K562 (cell line): ENCODE results near the gene STAT6. TPM values are rescaled to one million over a fixed set of nuclear protein-coding genes. Genes with fewer than 3 reads are reported as not detected.

Experiments used
- ARID4B ChIP-seq: sonication (generic); formaldehyde crosslinking; IDR thresholded peaks from 2 replicates; pipeline ENCODE4 v1.8.0; 2022; ENCODE audit warnings: mild to moderate bottlenecking, missing genetic modification reagents
- CBFA2T3 ChIP-seq: fragments of 450-650 bp; IDR thresholded peaks from 2 replicates; pipeline ENCODE4 v1.6.1; 2017
- CEBPB ChIP-seq: fragments of 450-650 bp; IDR thresholded peaks from 2 replicates; pipeline ENCODE4 v1.6.1; 2016; ENCODE audit warnings: missing genetic modification characterization, missing compliant biosample characterization
- DACH1 ChIP-seq: fragments of 450-650 bp; IDR thresholded peaks from 2 replicates; pipeline ENCODE4 v1.6.1; 2018; ENCODE audit not compliant: partially characterized antibody
- EHMT2 ChIP-seq: fragments of 450-650 bp; IDR thresholded peaks from 2 replicates; pipeline ENCODE4 v1.6.1; 2018; ENCODE audit warnings: antibody characterized with exemption
- ETV6 ChIP-seq, 3 experiments: fragments of 150-350 bp in 1 of 3; sonication (generic) in 1 of 3; formaldehyde crosslinking in 1 of 3; IDR thresholded peaks; 2 replicates each; pipeline versions ENCODE4 v1.6.1 to v1.8.0; 2014 to 2022; ENCODE audit warnings: borderline replicate concordance in 2 of 3, low read depth in 2 of 3, antibody characterized with exemption in 1 of 3, low read length in 1 of 3, mild to moderate bottlenecking in 1 of 3, missing genetic modification reagents in 1 of 3
- GABPB1 ChIP-seq: sonication (generic); formaldehyde crosslinking; IDR thresholded peaks from 2 replicates; pipeline ENCODE4 v1.8.0; 2022; ENCODE audit warnings: mild to moderate bottlenecking, missing genetic modification reagents
- GABPB2 ChIP-seq: fragments of 250-450 bp; sonication (Bioruptor Pico); conservative IDR thresholded peaks from 2 replicates; pipeline ENCODE4 v1.5.1; 2021; ENCODE audit warnings: mild to moderate bottlenecking
- ILK ChIP-seq: fragments of 450-650 bp; IDR thresholded peaks from 2 replicates; pipeline ENCODE4 v1.6.1; 2016; ENCODE audit warnings: missing genetic modification characterization, low read depth, mild to moderate bottlenecking, missing compliant biosample characterization, moderate library complexity, borderline replicate concordance
- MCM3 ChIP-seq: fragments of 450-650 bp; IDR thresholded peaks from 2 replicates; pipeline ENCODE4 v1.6.1; 2016
- MYBL2 ChIP-seq, 2 experiments: fragments of 450-650 bp in 1 of 2; sonication (generic) in 1 of 2; formaldehyde crosslinking in 1 of 2; IDR thresholded peaks; 2 replicates each; pipeline versions ENCODE4 v1.6.1 to v1.8.1; 2017 to 2022; ENCODE audit warnings: borderline replicate concordance in 1 of 2, inconsistent platforms in 1 of 2, low read depth in 1 of 2, mild to moderate bottlenecking in 1 of 2, missing genetic modification reagents in 1 of 2, moderate library complexity in 1 of 2
- NUFIP1 ChIP-seq: fragments of 450-650 bp; IDR thresholded peaks from 2 replicates; pipeline ENCODE4 v1.6.1; 2018; ENCODE audit not compliant: partially characterized antibody
- PRMT5 ChIP-seq: sonication (generic); formaldehyde crosslinking; IDR thresholded peaks from 2 replicates; pipeline ENCODE4 v1.5.0; 2020; ENCODE audit warnings: missing genetic modification reagents
- PYGO2 ChIP-seq: fragments of 450-650 bp; IDR thresholded peaks from 2 replicates; pipeline ENCODE4 v1.6.1; 2016; ENCODE audit warnings: mild to moderate bottlenecking, missing genetic modification characterization, moderate library complexity, missing compliant biosample characterization
- RHOXF2B ChIP-seq: fragments of 250-450 bp; sonication (Bioruptor Pico); conservative IDR thresholded peaks from 2 replicates; pipeline ENCODE4 v1.5.1; 2021
- SMARCA4 ChIP-seq: fragments of 450-650 bp; IDR thresholded peaks from 2 replicates; pipeline ENCODE4 v1.6.1; 2016
- SREBF2 ChIP-seq: sonication (generic); formaldehyde crosslinking; IDR thresholded peaks from 2 replicates; pipeline ENCODE4 v1.4.0; 2020; ENCODE audit warnings: mild to moderate bottlenecking, missing genetic modification reagents
- ZFX ChIP-seq: sonication (generic); formaldehyde crosslinking; IDR thresholded peaks from 2 replicates; pipeline ENCODE4 v1.8.0; 2022; ENCODE audit warnings: mild to moderate bottlenecking, missing genetic modification reagents, moderate library complexity
- ZNF165 ChIP-seq: fragments of 250-450 bp; sonication (Bioruptor Pico); IDR thresholded peaks from 2 replicates; pipeline ENCODE4 v1.4.0; 2020; ENCODE audit warnings: borderline replicate concordance
- ZNF324 ChIP-seq: fragments of 250-450 bp; sonication (Bioruptor Pico); IDR thresholded peaks from 2 replicates; pipeline ENCODE4 v1.4.0; 2020; ENCODE audit warnings: mild to moderate bottlenecking
- ZNF589 ChIP-seq: fragments of 200-800 bp; sonication (Bioruptor generic); IDR thresholded peaks from 2 replicates; pipeline ENCODE4 v1.6.1; 2016; ENCODE audit warnings: low read depth, missing genetic modification characterization, missing compliant biosample characterization
- ZNF766 ChIP-seq: fragments of 200-800 bp; sonication (Bioruptor generic); conservative IDR thresholded peaks from 2 replicates; pipeline ENCODE4 v1.6.1; 2016; ENCODE audit warnings: missing genetic modification characterization, missing compliant biosample characterization
- polyA plus RNA-seq, 8 experiments: library from polyadenylated mRNA; depleted of rRNA in 4 of 8; stranded (reverse) in 5 of 8; unstranded in 3 of 8; fragments of >200 nt; fragmentation: Nextera tagmentation in 2 of 8; fragmentation: Illumina TruSeq in 1 of 8; extraction: Ambion mirVana in 2 of 8; extraction: Trizol in 1 of 8; gene quantifications; 2 replicates each; pipeline versions ENCODE4 v1.2.1 to v1.2.3, GENCODE V29; 2011 to 2014; ENCODE audit warnings: inconsistent platforms in 1 of 8, missing spikeins in 1 of 8
- total RNA-seq, 7 experiments: library from RNA; depleted of rRNA in 6 of 7; stranded (reverse); fragments of >200 nt in 6 of 7; fragmentation: Illumina TruSeq in 2 of 7; extraction: Trizol in 2 of 7; gene quantifications; 2 replicates each; pipeline versions ENCODE4 v1.2.1 to v1.2.3, GENCODE V29; 2011 to 2021; ENCODE audit warnings: low replicate concordance in 1 of 7
- TF ChIP-seq, protein P1 (sequence below): sonication (generic); formaldehyde crosslinking; IDR thresholded peaks from 2 replicates; pipeline ENCODE4 v1.8.1; 2022; ENCODE audit warnings: missing genetic modification reagents
- TF ChIP-seq, protein P2 (sequence below): fragments of 450-650 bp; formaldehyde crosslinking; IDR thresholded peaks from 2 replicates; pipeline ENCODE4 v1.4.0; 2022; ENCODE audit warnings: mild to moderate bottlenecking, moderate library complexity

STAT6 gene
- total and polyA plus RNA-seq, 9 of the 15 experiments (the other 6 are each of a cell fraction or from before 2014, with no cell fraction given), result 2.4 to 49.5 (median 26.5) TPM

GRCh38 chr12:57127101-57127725 lies 16.1 kb upstream of the STAT6 start (continued):
- TF ChIP-seq ARID4B (no peak), PRMT5 (CRISPR knock-in tag) (no peak), SREBF2 (CRISPR knock-in tag) (no peak), MYBL2 (IDR thresholded peaks at IDR 0.05; ENCODE audit: low read depth) (no peak), MYBL2 (CRISPR knock-in tag; IDR thresholded peaks at IDR 0.05; ENCODE audit: borderline replicate concordance) (no peak), NUFIP1 (no peak), ETV6 (IDR thresholded peaks at IDR 0.05; ENCODE audit: borderline replicate concordance in 1 of 2, low read depth in 2 of 2, low read length in 1 of 2) (no peak), ETV6 (CRISPR knock-in tag; IDR thresholded peaks at IDR 0.05; ENCODE audit: borderline replicate concordance) (no peak), DACH1 (no peak), MCM3 (no peak), SMARCA4 (peak; percentile 54), ZNF589 (CRISPR knock-in tag) (no peak), ZFX (CRISPR knock-in tag) (peak; percentile 45; the same call in 1 of the 2 replicates), GABPB1 (CRISPR knock-in tag) (0 out of 2 replicates have a peak, but pooled peaks have one; percentile 5), CEBPB (no peak), ZNF766 (CRISPR knock-in tag) (no peak), PYGO2 (tag) (no peak), ZNF324 (no peak), EHMT2 (no peak), ZNF165 (CRISPR knock-in tag) (no peak), CBFA2T3 (no peak), ILK (tag) (no peak), GABPB2 (CRISPR knock-in tag) (no peak), RHOXF2B (CRISPR knock-in tag) (no peak)
- TF ChIP-seq, protein P1, sequence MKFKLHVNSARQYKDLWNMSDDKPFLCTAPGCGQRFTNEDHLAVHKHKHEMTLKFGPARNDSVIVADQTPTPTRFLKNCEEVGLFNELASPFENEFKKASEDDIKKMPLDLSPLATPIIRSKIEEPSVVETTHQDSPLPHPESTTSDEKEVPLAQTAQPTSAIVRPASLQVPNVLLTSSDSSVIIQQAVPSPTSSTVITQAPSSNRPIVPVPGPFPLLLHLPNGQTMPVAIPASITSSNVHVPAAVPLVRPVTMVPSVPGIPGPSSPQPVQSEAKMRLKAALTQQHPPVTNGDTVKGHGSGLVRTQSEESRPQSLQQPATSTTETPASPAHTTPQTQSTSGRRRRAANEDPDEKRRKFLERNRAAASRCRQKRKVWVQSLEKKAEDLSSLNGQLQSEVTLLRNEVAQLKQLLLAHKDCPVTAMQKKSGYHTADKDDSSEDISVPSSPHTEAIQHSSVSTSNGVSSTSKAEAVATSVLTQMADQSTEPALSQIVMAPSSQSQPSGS (CRISPR knock-in tag), result no peak
- TF ChIP-seq, protein P2, sequence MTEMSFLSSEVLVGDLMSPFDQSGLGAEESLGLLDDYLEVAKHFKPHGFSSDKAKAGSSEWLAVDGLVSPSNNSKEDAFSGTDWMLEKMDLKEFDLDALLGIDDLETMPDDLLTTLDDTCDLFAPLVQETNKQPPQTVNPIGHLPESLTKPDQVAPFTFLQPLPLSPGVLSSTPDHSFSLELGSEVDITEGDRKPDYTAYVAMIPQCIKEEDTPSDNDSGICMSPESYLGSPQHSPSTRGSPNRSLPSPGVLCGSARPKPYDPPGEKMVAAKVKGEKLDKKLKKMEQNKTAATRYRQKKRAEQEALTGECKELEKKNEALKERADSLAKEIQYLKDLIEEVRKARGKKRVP, result no peak
